GM12874 (cell line): ENCODE results near the gene MYO5B.

Experiments used
- CTCF ChIP-seq: IDR thresholded peaks from 2 replicates; pipeline ENCODE4 v1.5.1; 2011; ENCODE audit warnings: low read depth, mild to moderate bottlenecking, control low read depth, low read length, moderate library complexity; ENCODE audit not compliant: insufficient read depth

MYO5B gene

DNA sequence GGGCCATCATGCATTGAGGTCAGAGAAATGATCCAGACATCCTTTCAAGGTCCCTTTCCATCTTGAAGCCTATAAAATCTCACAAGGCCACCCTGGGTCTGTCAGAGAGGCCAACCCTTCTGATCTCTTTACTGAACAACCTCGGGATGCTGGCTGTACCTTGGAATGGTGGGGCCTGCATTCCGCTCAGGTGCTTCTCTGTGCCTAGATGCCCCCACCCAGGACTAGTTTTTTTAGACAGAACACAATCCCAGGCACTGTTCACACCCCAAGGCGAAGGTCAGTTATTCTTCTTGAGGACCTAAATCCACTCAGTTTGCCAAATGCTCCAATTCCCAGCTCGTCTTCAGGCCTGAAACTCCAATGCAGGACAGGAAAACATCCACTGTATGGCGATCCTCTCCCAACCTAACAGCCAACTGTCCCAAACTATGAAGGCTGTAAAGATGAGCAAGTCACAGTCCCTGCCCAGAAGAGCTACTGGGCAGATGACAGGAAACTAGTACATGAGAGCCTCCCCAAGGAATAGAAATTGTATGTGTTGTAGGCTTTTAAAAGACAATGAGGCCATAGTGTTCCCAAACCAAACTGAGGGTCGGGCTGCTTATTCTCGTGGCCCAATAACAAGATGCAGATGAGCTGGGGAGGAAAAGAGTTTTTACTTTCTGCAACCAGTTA, 227.2 kb downstream of the MYO5B start:
- TF ChIP-seq CTCF, result no peak

- TF ChIP-seq CTCF, result no peak
These were observed 227.8 kb downstream of the MYO5B start for GRCh38 chr18:49967171-49967570.

GRCh38 chr18:49966090-49966489, 228.9 kb downstream of the MYO5B start:
- TF ChIP-seq CTCF, result no peak

- no peak for TF ChIP-seq CTCF
These were observed 231.7 kb downstream of the MYO5B start for GRCh38 chr18:49963217-49963616.

- no peak for TF ChIP-seq CTCF
These were observed 233.7 kb downstream of the MYO5B start for GRCh38 chr18:49961271-49961670.

DNA sequence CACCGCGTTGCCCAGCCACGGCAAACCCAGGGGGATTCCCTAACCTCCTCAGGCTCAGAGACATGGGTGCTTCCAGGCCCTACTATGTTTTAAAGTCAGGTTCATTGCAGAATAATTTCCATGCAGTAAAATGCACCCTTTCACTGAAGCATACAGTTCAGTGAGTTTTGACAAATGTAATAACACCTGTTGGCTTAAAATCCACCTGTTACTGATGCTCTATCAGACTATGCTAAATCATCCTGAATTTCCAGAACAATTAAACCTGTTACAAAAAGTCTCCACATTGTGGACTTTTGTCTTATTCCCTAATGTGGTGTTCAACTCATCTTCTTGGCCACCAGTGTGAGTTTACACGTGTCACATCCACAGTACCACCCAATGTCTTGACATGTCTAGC, 234.6 kb downstream of the MYO5B start:
- no peak for TF ChIP-seq CTCF

- TF ChIP-seq CTCF, result no peak
These were observed 235.8 kb downstream of the MYO5B start for GRCh38 chr18:49959176-49959575.

DNA sequence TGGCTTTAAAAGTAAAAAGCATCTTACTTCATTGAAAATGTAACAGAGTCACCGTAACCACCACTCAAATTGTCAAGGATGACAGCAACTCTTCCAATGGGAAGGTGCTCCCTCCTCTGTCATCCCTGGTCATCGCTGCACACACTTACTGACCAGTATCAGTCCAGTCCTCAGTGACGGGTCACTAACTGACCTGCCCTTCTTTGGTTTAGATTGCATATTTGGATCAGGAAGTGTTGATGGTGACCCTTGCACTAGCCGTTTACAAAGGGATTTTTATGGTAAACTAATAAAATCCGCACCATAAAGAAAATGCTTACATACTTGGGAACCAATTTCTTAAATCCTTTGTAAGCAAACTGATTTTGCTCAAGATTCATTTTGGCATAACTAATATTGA, 239.7 kb downstream of the MYO5B start:
- no peak for TF ChIP-seq CTCF
